AG04449 (cell line): Measurements from ENCODE around the gene BCAS1.

Experiments
- CTCF ChIA-PET: fragments of 350-600 bp; formaldehyde crosslinking; extraction: SDS; loops from one replicate; lab custom pipeline; 2021; ENCODE audit warnings: antibody characterized with exemption; lab: Yijun Ruan, JAX
- POLR2A ChIA-PET: fragments of 400-600, 350-600 bp; formaldehyde crosslinking; extraction: SDS; loops from one replicate; lab custom pipeline; 2020; ENCODE audit warnings: antibody characterized with exemption, inconsistent platforms; lab: Yijun Ruan, JAX
- DNase-seq: peaks from one replicate; pipeline ENCODE4 v3.0.0-alpha.2; 2010; ENCODE audit warnings: low read depth, low spot score
- H3K4me3 ChIP-seq: 2 replicates; pipeline ENCODE4 v1.5.1; 2011; ENCODE audit warnings: low read depth, mild to moderate bottlenecking, control low read depth, low read length
- CTCF ChIP-seq: IDR thresholded peaks from one replicate; pipeline ENCODE4 v1.5.1; 2011; ENCODE audit warnings: mild to moderate bottlenecking, moderate library complexity, low read length, control low read depth, inconsistent platforms; ENCODE audit not compliant: insufficient read depth; ENCODE audit errors: missing control alignments

BCAS1 gene

GRCh38 chr20:53957451-53958172, 112.8 kb downstream of the BCAS1 start:
- no peak for TF ChIP-seq CTCF
- DNase-seq: no peak
- ChIA-PET CTCF (interaction anchor here (0.8 to 1.6 kb wide), 6 partner anchors 13 to 1645 kb away, joined by 3 to 7 read pairs (median 4); no protein-coding TSS in a partner anchor), POLR2A (interaction anchor here (0.7 kb wide), 1 partner anchor 149 kb away, joined by 3 read pairs; no protein-coding TSS in a partner anchor)
- no peak overlapping the region for H3K4me3 ChIP-seq

GRCh38 chr20:53956013-53956715, 114.2 kb downstream of the BCAS1 start:
- no peak overlapping the region for H3K4me3 ChIP-seq
- DNase-seq: no peak
- POLR2A ChIA-PET: no interaction called here
- TF ChIP-seq CTCF: no peak
- CTCF ChIA-PET: interaction anchor here (0.6 to 1.3 kb wide), 3 partner anchors 14 to 386 kb away, joined by 3 to 4 read pairs (median 3); no protein-coding TSS in a partner anchor

- POLR2A ChIA-PET: no interaction called here
- DNase-seq: no peak
These were observed 115.4 kb downstream of the BCAS1 start for GRCh38 chr20:53954723-53955658.

GRCh38 chr20:53952528-53953096, 117.8 kb downstream of the BCAS1 start:
- ChIA-PET CTCF (interaction anchor here (3.3 kb wide), 1 partner anchor 14 kb away, joined by 13 read pairs; no protein-coding TSS in a partner anchor), POLR2A (no interaction called here)
- DNase-seq: no peak
- no peak for TF ChIP-seq CTCF
- H3K4me3 ChIP-seq: no peak overlapping the region

More at GRCh38 chr20:53954723-53955658, 115.4 kb downstream of the BCAS1 start:
- H3K4me3 ChIP-seq: no peak overlapping the region
- no peak for TF ChIP-seq CTCF
- CTCF ChIA-PET: interaction anchor here (1.0 to 1.5 kb wide), 3 partner anchors 15 to 245 kb away, joined by 3 read pairs; no protein-coding TSS in a partner anchor

- DNase-seq: no peak
- no peak for TF ChIP-seq CTCF
- CTCF ChIA-PET: interaction anchor here (1.0 to 3.3 kb wide), 6 partner anchors 8 to 380 kb away, joined by 3 to 13 read pairs (median 4); no protein-coding TSS in a partner anchor
- H3K4me3 ChIP-seq: no peak overlapping the region
- POLR2A ChIA-PET: no interaction called here
These were observed 119.8 kb downstream of the BCAS1 start for GRCh38 chr20:53950578-53950977.
